ENCODE measurements around the gene RBMS3. TPM values are rescaled to one million over a fixed set of nuclear protein-coding genes. Genes with fewer than 3 reads are reported as not detected.

RBMS3 gene
- total RNA-seq, 2 donors from 2014 or later, result 87.1 to 109 TPM

DNA sequence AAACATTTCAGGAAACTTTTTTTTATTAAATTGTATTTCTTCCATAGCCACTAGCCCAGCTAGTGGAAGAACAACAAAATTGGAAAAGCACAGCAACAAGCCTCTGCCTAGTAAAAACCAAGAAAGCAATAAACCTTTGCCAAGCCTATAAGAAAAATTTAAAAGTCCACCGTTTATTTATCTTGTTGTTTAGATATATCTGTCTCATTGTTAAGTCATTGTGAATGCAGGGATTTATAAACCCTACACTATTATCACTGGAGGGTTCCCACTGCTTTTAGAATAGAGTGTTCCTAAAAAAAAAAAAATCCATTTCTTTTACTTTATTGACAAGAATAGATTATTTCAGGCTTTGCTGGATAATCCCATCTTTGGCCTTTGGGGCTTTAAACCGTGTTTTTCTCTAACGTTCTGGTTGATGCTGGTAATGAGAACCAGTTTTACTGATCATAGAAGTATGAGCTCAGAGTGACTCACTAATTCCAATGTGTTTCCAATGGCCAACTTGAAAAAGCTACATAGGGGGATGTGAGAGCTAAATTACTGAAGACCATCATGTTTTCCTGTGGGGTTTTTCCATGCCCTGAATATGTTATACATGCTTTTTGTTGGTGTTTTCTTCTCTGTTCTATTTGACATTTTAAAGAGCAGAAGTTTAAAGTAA is 634.1 kb downstream of the RBMS3 start:
- intact Hi-C loops (cut with DNase I), result no loop called here

DNA sequence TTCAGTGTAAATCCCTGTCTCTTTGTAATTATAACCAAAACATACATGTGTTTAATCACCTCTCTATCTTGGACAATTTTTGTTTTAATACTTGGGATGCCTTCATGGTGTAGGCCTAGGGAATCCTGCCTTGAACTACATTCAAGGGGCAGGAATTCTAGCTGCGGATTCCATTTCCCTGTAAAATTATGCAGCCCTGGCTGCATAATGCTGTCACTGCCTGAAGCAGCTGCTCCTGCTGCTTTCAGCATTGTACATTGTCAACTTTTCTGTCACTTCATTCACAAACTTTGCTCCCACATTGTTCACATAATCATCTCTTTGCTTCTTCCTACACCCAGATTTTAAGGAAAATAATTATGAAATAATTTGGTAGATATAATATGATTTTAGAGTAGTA is 638.7 kb downstream of the RBMS3 start:
- intact Hi-C loops (cut with DNase I), result no loop called here
- no peak for DNase-seq (ENCODE audit: low spot score)

More for the DNA sequence above, 634.1 kb downstream of the RBMS3 start:
- DNase-seq (ENCODE audit: low spot score), result no peak

DNA sequence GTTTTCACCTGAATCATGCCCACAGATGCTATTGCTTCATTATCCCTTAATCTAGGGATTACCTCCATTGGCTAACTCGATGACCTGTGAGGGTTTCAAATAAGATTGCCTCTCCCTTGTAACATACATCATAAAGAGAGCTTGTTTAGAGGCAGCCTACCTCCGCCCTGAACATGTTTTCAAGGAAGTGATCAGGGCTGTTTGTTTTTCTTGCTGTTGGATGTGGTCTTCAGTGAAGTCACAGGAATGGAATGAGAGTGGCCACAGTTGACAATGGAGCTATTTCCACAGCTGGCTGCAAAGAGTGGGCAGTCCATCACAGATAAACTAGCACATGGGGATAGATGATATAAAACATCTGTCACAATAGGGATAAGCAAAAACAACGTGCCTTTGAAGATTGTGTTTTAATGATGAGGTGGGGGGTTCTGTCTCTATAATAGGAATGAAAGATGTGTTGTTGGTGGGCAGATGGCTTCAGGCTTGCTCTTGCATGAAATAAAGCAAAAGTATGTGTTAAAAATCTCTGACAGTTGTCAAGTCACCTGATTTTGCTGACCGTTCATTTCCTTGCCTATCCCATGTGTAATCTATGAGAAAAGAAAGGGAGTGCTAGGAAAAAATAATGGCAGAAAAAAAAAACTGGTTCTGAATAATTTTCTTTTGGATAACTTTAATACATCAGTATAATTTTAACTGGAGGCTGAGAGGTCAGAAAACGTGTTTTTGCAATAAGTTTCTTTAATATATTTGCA is 642.3 kb downstream of the RBMS3 start:
- DNase-seq (ENCODE audit: low spot score), result no peak
- intact Hi-C loops (cut with DNase I), result no loop called here

DNA sequence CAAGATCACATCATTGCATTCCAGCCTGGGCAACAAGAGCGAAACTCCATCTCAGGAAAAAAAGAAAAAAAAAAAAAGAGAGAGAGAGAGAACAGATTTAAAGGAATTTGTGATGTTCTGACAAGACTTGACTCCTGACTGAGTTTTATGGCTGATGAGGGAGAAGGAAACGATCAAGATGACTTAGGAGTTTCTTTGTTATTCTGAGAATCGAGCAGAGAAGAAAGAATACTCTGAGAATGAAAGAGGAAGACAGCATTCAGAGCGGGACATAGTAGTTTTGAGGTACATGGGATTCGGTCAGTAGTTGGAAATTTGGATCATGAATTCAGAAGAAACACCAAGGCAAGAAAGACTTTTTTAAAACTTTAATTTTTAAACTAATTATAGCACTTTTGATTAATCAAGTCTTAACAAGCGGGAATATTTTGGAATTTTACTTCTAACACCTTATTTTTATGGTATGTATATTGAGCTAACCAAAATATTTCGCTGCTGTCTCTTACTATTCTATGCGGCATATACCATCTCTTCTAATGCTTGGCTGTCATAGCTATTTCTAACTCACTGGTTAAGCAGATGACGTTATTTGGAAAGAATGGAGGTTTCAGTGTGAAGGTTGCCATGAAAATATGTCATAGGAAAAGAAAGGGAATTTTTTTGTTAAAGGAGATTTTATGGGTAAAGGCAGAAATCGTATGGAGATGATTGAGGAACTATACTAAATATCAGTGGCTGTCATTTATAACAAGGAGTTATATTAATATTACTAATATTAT is 644.1 kb downstream of the RBMS3 start:
- intact Hi-C loops (cut with DNase I), result no loop called here
- DNase-seq (ENCODE audit: low spot score), result no peak

DNA sequence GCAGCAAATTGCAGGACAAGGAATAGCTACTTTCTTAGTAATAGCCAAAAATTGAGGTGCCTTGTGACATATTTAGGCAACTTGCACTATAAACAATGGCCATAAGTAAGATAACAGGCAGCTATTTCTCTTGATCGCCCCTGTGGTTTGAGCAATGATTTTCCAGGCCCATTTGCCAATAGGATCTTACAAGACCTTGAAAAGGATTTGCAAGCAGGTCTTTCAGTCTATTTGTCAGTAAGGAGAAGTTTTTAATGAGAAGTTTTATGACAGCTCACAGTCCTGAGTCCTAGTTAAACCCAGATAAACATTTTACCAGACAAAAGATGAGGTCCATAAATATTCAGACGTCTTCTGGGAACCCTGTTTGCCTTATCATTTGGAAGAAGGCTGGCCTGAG is 645.5 kb downstream of the RBMS3 start:
- intact Hi-C loops (cut with DNase I), result no loop called here
- DNase-seq (ENCODE audit: low spot score), result no peak

DNA sequence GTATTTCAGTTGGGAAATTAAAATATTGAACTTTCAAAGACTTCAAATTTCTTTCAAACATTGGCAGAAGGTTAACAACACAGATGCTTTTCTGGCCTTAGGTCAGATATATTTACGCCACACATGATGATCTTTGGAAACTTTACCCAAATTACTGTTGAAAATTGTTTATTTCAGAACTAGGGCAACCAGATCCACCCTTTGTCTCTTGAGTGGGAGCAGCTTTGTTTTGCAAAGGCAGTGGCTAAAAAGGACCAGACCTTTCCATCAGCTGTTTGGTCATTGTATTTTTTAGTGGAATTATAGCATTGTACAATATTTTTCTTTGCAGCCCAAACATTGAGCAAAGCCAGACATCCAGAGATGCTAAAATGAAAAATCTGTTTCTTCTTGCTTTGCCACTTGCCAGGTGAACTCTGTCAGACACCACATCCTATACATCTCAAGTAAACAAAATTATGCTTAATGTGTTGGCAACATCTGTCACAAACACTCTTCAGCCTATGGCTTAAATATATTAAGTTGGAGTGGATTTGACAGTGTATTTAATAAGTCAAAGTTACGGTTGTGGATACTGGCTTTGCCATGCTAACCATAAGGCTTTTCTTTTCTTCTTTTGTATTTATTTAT is 651.9 kb downstream of the RBMS3 start:
- intact Hi-C loops (cut with DNase I), result no loop called here
- no peak for DNase-seq (ENCODE audit: low spot score)

DNA sequence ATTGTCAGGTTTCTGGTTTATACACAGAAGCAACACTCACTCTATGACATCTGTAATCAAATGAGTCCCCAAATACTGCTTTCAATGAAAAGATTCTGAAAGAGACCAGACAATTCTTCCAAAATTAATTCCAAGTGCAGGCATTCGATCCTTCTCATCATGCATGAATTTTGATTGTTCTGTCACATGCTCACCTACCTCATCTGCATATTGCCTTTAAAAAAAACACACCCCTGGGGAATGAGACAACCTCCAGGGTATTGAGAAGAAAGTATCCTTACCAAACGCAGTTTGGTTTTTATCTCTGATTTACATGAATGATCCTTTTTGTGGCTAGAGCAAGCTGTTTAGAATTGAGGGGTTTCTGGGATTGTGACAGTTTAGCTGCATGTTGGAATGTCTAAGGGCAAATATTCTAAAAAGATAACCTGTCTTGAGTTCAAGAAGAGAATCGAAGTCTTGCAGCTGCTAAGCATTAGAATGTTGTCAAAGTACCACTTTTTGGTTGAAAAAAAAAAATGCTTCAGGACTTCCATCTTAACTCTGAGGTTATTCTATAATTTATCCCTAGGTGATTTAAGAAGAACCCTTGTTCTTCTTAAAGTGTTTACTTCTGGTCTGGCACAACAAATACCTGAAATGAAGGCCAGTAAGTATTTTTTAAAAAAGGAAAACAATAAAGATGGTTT is 653.1 kb downstream of the RBMS3 start:
- no peak for DNase-seq (ENCODE audit: low spot score)
- intact Hi-C loops (cut with DNase I), result no loop called here

DNA sequence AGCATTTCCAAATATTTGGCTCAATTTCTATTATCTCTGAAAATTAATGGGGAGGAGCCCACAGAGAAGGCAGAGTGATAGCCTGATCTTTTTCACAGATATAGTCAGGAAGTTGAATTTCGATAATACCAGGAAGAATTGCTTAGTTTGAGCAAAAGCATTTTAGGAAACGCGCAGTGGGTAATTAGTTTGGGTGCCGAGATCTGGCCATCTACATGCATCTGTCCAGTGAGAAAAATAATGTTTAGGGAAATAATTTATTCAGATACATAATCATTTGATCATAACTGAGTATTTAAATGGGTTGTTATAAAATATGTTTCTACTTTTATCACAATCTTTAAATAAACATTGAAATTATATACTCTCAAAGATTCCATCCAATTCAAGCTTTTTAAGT is 653.9 kb downstream of the RBMS3 start:
- intact Hi-C loops (cut with DNase I), result no loop called here
- no peak for DNase-seq (ENCODE audit: low spot score)

DNA sequence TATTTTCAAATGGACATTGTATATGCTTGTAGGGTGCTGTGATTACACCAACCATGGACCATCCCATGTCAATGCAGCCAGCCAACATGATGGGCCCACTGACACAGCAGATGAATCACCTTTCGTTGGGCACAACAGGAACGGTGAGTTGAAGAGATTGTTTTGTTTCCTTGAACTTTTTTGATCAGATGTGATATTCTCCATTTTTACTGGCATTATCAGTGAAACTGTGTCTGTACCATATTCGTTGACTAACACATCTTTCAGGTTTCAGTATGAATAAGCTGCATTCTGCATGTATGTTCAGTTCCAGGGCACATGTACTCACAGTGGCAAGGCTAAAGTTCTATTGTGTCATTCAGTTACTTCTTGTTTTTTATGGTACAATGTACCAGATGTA is 655.2 kb downstream of the RBMS3 start:
- DNase-seq (ENCODE audit: low spot score), result no peak
- intact Hi-C loops (cut with DNase I), result no loop called here

DNA sequence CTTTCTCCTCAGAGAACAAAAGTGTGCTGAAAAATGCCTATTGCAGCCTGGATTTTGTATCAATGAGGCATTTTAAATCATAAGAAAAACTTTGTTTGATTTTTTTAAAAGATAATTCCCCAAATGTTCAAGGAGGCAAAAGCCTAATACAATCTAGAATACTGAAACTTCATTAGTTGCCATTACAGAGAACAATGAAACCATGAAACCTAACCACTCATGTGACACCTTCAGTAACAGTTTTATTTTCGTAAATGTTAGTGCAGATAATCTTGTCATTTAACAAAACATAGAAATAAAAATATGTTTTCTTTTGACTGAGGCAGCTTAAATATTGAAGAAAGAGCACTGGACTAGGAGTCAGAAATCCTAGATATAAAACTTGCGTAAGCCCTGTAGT is 655.9 kb downstream of the RBMS3 start:
- no peak for DNase-seq (ENCODE audit: low spot score)
- intact Hi-C loops (cut with DNase I), result no loop called here

DNA sequence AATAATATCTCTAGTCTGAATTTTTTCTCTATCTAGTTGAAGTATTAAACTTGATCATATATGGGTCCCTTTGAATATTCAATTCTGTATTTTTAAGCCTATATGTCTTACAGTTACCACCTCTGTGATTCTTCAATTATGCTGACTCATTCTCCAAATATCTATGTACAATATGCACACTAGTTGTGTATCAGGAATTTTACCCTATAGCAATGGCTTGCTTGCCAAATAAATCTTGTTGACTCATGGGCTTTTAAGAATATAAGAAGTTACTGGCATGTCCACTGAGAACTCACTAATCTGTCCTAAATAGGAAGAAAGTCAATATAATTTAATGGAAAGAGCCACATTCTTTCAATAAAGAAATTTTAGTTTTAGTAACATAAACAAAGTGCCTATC is 656.3 kb downstream of the RBMS3 start:
- DNase-seq (ENCODE audit: low spot score), result no peak
- intact Hi-C loops (cut with DNase I), result no loop called here

DNA sequence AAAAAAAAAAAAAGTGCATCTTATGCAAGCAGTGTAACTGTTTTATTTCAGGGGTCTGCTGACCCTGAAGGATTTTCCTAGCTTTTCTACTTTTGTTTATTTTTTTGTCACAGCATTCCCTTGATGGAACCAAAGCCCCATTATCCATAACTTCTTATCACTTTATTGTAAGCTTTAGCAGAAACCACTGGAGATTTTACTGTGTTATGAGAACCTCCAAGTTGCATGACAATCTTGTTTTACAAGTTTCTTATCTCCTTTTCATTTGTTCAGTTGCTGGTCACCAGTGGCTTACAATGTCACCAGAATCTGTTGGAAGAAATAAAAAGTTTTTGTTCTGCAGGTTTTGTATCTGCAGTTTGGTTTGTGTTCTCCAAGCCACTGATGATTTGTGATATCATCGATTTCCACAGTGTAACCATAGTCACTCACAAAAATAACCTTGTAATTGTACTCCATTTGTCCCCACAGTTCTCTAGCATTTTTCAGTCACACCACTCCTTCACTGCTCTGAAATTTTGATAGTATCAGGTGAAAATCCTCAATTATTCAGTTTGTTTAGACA is 660.0 kb downstream of the RBMS3 start:
- intact Hi-C loops (cut with DNase I), result no loop called here
- no peak for DNase-seq (ENCODE audit: low spot score)

DNA sequence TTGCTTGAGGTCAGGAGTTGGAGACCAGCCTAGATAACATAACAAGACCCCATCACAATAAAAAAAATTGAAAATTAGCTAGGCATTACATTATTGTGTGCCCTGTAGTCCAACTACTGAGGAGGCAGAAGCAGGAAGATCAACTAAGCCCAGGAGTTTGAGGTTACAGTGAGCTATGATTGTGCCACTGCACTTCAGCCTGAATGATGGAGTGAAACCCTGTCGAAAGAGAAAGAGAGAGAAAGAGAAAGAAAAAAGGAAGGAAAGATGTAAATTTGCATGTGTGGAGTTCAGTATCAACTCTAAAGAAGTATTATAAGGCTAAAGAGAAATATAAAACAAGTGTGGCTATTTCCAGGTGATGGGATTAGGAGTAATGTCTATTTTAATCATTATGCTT is 661.4 kb downstream of the RBMS3 start:
- DNase-seq (ENCODE audit: low spot score), result no peak
- intact Hi-C loops (cut with DNase I), result no loop called here

DNA sequence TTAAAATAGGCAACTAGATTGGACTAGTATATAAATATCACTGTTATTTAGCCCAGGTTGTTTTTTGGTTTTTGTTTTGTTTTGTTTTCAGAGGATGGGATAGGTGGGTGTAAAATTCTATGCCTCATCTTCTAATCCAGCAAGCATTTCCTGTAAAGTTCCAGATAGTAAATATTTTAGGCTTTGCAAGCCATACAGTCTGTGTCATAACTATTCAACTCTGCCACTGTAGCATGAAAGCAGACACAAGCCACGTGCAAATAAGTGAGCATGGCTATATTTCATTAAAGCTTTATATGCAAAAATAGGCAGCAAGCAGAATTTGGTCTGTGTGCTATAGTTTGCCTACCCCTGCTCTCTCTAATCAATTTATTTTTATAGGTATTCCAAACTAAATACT is 668.3 kb downstream of the RBMS3 start:
- DNase-seq (ENCODE audit: low spot score), result no peak
- intact Hi-C loops (cut with DNase I), result no loop called here

DNA sequence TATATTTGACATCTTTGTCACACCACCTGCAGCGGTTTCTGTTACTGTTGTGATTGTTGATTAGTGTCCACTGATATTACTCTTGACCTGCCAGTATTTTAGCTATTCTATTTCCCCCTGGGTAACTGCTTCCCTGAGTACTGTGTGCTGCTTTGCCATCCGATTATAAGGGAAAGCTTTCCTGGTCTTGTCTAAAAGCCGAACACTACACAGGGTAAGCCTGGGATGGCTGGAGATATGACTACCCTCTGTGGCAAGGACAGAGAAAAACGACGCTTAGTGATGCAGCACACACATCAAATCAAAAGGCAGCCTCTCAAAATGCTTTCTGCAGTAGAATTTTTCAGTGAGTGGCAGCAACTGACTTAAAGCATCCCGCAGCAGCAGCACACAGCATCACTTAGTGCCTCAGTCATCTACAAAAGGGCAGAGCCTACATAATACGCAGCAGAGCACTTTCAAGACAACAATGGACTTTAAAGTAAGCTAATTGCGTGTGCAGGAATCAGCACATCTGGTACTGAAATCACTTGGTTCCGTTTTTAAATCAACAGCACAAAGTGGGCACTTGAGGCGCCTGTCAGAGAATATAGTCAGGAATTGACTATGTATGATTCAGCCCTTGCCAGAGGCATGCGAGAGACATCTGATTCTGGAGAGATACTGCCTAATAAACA is 669.2 kb downstream of the RBMS3 start:
- no peak for DNase-seq (ENCODE audit: low spot score)
- intact Hi-C loops (cut with DNase I), result no loop called here

DNA sequence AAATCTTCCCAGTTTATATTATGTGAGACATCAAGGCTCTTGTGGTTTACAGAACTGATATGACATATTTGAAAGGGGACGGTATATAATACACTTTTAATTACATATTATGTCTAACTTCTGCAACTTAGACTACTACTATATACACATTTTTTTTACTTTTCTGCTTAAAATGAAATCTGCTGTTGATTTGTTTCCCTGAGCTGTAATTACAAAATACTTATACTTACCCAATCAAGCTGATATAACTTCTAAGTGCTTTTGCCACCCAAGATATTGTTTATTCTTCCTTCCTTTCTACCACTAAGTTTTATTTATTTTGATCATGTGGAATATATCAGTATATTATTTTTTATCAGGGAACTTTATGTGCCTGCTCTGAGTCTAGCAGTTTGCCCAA is 671.6 kb downstream of the RBMS3 start:
- DNase-seq (ENCODE audit: low spot score), result no peak
- intact Hi-C loops (cut with DNase I), result no loop called here

DNA sequence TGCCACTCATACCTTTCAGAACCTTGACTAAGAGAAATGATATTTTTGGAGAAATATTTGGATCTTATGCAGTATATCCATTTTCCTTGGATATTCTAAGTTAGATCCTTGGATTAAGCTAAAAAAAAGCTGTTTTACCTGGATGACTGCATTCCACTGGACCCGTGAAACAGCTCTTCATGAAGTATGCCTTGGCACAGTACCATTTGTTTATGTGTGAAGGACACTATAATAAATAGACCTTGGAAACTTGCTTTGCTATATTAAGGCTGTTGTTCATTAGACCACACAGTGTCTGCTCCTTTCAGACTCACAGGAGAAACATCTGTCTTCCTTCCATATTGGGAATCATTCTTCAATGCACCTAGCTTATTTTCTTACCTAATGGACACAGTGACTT is 674.5 kb downstream of the RBMS3 start:
- intact Hi-C loops (cut with DNase I), result no loop called here
- DNase-seq (ENCODE audit: low spot score), result no peak

DNA sequence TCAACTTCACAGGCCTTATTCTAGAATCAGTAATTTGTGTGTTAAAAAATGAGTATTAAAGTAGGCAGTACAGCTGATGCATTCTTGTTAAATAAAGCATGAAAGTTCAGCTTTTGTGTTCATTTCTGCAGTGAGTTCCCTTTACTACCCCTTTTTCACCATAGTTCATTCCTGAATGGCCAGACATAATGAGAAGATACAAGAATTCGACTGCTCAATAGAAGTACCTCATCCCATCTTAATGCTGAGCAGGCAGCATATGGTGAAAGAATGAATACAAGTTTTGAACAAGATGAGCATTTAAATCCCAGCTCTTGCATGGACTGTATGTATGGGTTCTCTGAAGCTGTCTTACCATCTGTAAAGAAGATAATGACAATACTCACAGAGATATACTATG is 677.9 kb downstream of the RBMS3 start:
- intact Hi-C loops (cut with DNase I), result no loop called here
- no peak for DNase-seq (ENCODE audit: low spot score)

DNA sequence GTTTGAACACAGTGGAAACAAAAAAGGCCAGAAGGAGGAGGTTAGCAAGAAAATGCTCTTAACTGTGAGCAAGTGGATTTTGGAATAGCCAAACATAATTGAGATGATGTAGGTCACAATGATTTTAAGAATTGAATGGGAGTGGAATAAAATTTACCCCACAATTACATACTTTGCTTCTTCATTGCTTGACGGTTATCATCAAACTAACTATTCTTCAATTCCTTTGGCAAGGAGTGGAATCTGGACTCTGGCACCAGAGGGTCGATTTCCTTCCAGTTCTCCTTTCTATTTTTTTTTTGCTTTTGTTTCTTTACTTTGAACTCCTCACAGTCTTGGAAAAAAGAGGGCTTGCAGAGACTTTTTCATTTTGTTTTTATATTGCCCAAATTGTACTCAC is 691.0 kb downstream of the RBMS3 start:
- DNase-seq (ENCODE audit: low spot score), result no peak
- intact Hi-C loops (cut with DNase I), result no loop called here

Data from posterior vena cava (tissue), 2 donors.